Measurements from ENCODE around the gene LRRC8A.

DNA sequence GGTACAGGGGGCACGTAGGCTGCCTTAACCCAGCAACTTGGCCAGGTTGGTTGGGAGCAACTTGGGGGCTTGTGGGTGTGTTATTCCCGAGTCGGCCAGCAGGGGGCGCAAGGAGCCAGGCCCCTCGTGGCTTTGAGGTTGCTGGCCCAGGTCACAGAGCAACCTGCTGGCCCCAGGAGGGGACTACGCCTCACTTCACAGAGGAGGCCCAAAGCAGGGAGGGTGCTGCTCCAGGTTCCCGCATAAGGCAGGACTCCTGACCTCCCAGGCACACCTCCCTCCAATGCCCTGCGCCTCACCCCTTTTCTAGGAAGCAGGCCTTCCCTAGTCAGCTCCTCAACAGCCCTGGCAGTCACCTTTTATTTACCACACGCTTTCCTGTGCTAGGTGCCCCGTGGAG lies 18.3 kb upstream of the LRRC8A start:
- TF ChIP-seq CTCF (IDR thresholded peaks at IDR 0.05; ENCODE audit: low read depth, low read length), result peak; percentile 85
- TF ChIP-seq MAX (IDR thresholded peaks at IDR 0.05; ENCODE audit: low read depth, low read length), result peak; percentile 70
- no peak for TF ChIP-seq POLR2A (IDR thresholded peaks at IDR 0.05; ENCODE audit: extremely low read depth, insufficient read length)
